T-helper 2 cell treated with Interferon-gamma antibody and Interleukin-4, amounts not matched to agents 100 ng/mL and 5 ng/mL, for 36 hours (primary cell): Measurements from ENCODE around the gene NCOA3. TPM values are rescaled to one million over a fixed set of nuclear protein-coding genes. Genes with fewer than 3 reads are reported as not detected.

Experiments
- intact Hi-C: fragments of 100-400 bp; cut with micrococcal nuclease; formaldehyde crosslinking; loops from one replicate; pipeline ENCODE4 v1.15.1; 2023
- total RNA-seq: library from RNA; stranded (reverse); gene quantifications from 2 replicates; pipeline ENCODE4 v1.2.3, GENCODE V29; 2022

Gene NCOA3
- total RNA-seq, 1 donor from 2014 or later = 104 TPM

DNA sequence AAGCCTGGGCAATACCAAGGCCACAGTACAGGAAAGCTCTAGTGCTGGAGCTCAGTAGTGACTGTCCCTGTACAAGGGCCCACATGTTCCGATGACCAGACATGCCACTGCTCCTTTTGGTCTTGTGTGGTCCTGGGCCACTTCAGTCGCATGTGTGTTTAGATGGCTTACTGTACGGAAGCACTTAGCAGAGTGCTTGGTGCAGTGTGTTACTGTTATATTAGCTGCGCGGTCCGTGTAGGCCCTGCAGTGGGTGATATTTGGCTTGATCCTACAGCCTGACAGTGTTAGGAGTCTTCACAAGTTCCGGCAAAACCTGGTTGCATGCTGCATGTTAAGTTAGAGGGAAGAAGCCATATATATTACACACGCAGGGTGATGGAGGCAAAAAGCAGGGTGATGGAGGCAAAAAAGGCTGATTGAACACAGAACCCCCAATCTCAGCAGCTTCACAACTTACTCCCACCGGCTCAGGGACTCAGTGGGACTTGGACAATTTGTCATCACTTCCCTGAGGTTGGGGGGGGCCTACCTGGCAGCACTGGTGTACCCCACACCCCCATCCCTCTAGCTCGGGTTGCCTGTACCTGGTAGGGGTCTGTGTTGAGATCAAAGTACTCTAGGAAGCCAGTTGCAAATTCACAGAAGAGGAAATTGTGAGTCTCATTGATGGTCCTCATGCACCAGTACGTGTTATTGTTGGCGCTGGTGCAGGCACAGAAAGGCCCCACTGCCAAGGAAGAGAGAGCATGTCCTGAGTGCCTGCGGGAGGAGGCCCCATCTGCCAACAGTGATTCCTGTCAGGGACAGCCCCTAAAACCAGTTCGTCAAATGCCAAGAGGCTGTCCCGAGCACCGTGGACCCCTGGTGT is 161.0 kb downstream of the NCOA3 start:
- intact Hi-C loops = loop anchor here (5.0 kb wide), 1 partner anchor 960 kb away; no protein-coding TSS in a partner anchor

DNA sequence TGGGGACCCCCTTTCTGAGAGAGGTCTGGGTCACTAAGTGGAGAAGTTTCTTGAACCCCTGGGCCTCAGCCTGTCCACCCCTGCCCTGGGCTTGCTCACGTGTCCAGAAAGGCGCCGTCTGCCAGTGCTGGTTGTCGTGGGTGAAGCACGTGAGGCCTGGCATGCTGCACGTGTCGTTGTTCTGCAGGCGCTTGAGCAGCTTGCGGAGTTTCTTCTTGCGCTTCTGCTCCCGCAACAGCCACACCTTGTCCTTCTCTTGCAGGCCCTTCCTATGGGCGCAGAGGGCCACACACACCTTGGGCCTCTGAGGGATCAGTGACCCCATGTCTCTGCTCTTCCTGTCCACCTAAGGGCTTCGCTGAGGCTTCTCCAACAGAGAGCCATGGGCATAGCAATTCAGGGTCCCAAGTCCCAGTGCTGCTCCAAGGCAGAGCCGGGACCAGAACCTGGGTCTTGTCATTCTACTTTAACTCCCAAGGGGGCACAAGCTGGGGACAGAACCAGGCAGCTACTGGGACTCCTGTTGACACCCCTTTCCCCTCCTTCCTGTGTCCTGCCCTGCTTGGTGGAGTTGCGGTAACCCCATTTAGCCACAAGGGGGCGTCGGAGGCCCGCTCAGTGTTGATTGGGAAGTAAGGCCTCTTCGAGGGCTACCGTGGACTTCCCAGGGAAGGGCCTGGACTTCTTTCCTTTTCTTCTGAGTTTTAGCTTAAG is 161.8 kb downstream of the NCOA3 start:
- intact Hi-C loops = loop anchor here (5.0 kb wide), 1 partner anchor 959 kb away; no protein-coding TSS in a partner anchor

DNA sequence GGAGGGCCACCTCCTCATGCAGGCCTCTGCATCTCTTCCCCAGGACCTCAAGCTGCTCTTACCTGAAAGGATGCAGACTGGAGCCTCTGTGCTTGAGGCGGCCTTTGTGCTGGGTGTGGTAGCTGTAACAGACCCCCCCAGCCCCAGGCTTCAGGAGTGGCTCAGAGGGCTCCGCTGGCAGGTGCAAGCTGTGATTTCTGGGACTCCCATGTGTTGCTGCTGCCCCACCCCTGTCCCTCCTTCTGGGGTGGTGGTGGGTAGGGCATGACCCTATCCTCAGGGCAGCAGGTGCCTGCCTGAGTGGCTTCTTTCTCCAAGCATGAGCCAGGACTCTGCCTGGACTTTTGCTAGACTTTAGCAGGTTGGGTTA is 162.4 kb downstream of the NCOA3 start:
- intact Hi-C loops = loop anchor here (5.0 kb wide), 1 partner anchor 958 kb away; no protein-coding TSS in a partner anchor

DNA sequence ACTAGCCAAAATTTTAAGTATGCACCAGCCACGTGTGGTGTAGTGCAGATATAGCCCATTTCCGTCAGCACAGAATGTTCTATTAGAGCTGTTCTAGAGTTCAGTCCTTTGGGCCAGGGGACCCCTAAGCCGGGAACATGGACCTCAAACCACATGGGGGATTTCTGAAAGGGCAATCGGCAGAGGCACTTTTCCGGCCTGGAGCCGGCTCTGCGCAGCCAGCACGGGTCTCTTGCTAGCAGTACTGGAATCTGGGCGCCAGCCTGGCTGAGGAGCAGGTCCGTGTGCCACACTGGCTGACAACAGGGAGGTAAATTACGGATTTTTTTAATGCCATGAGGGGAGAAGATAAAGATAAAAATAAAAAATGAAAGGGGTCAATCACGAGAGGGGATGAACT is 163.1 kb downstream of the NCOA3 start:
- intact Hi-C loops = loop anchor here (5.0 kb wide), 1 partner anchor 958 kb away; no protein-coding TSS in a partner anchor

DNA sequence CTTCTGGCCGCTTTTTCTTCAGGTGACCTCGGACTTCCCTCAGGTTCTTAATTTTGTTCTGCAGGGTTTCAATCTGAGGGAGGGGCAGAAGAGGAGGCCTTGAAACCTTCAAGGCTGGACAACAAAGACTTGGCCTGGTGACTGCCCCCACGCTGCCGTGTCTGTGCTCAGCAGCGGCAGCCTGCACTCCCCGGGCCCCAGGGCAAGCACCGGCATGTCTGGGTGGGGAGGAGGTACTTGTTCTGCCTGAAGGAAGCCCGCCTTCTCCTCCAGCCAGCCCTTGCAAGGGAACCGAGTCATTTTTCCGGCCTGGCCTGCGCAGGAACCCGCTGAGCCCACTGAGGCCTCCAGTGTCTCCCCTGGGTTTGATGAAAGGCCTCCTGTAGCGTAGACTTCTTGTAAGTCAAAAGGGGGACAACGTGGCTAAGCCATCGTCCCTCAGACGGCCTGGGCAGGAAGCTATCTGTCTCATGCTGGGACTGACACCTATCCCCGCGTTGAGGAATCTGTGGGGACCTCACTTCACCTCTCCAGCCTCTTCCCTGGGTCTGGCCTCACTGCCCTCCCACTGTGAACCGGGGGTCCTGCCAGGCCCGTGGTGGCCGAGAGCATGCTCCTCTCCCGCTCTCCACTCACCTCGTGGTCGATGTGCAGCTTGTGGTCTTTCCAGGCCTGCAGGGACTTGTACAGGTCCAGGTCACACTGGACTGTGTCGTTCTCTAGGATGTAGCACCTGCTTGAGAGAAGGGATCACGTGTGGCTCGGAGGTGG is 163.7 kb downstream of the NCOA3 start:
- intact Hi-C loops = no loop called here

DNA sequence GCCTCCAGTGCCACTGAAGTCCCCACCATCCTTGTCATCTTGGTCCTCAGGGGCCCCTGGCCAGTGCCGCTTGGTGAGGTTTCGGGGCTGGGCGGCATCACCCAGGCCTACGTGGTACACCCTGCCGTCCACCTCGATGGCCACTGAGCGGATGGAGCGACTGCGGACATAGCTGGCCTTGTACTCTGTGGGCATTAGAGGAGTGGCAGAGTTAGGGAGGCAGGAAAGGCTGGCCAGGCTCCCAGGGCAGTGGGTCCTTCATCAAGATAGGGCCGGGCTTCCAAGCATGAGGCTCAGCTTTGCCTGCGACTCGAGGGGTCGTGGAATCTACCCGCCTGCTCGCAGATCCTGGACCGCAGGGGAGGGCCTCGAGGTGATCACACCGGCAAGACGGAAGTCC is 164.6 kb downstream of the NCOA3 start:
- intact Hi-C loops = no loop called here

DNA sequence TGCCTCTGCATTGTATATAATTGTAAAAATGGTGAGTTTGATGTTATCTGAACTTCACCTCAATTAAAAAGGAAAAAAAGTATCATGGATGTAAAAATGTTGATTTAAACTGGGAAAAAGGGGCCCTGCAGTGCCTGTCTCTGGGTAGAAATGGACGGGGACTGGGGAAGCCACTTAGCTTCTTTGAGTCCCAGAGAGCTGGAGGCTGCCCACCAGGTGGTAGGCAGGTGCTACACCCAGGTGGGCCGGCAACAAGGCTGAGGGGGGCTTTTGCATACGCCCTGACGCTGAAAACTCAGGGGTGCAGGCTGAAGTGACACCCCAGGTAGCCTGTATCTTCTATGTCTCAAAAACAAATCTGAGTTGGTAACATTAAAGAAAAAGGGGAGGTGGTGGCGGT is 165.4 kb downstream of the NCOA3 start:
- intact Hi-C loops = no loop called here

DNA sequence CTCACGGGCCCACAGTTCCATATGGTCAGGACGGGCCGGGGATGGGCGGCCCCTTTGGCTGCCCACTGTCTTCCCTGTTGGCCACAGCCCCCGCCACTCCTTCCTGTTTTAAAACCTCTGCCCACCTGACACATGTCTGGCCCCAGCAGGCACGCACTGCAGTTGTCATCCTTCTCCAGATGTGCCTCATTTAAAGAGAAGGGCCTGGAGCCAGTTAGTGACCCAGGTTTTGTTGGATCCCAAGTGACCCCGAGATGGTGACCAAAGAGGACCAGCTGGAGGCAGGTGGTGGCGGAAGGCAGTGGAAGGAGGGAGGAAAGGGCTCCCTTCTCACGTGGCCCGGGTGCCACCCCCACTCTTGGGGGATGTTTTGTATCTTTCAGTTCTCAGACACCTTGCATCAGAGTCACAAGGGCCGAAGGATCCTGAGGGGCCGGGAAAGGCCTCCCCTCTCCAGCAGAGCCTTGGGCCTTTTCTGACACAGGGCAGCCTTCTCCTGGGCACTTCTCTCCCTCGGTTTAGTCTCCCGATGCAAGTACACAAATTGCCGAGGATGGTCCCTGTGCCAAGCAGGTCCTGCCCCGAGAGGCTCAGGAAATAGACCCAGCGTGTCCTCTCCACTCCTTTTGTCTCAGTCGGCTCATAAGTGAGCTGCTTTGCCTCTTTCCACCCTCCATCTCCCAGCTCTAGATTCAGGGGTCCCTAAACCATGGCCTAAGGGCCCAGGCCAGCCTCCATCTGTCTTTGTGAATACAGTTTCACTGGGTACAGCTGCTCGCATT is 166.0 kb downstream of the NCOA3 start:
- intact Hi-C loops = no loop called here

DNA sequence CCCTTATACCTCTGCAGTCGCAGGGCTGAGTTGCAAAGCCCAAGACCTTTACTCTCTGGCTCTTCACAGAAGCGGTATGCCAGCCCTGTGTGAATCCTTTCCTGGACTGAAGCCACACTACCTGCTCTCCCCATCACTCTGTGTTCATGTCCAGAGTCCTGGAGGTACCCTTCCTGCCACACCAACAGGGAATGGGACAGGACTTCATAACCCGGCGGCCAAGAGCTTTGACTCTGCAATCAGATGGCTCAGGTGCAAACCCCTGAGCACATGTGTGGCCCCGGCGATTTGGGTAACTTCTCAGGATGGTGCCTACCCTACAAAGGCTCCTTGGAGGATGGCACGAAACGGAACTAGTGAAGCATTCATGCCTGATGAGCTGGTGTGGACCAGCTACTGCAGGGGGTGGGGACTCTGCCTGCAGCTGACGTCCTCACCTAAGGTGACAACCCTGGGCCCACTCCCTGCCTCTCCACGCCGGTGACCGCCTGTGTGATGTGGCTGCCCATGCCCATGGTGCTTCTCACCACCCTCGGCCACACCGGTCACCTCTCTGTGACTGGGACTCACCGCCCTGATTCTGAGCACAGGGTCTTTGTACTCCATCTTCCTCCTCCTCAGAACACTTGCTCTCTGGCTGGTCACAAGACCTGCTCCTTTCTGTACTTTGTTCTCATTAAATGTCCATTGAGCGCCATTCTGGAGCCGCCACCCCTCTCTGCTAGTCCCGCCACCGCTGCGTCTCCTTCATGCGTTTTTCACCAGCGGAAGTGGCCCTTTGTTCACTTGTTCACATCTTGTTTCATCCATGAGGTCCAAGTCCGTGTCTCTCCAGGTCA is 166.8 kb downstream of the NCOA3 start:
- intact Hi-C loops = no loop called here

DNA sequence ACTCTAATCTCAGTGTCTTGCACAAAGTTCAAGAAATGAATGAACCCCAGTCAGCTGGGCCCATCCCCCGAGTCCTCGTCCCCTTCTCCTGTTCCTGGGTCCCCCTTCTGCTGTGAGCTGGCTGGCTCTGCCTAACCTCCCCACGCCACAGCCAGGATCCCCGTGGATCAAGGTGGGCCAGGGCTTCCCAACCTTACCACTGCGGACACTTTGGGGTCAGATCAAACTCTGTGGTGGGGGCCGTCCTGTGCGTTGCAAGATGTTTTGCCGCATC is 167.4 kb downstream of the NCOA3 start:
- intact Hi-C loops = no loop called here

DNA sequence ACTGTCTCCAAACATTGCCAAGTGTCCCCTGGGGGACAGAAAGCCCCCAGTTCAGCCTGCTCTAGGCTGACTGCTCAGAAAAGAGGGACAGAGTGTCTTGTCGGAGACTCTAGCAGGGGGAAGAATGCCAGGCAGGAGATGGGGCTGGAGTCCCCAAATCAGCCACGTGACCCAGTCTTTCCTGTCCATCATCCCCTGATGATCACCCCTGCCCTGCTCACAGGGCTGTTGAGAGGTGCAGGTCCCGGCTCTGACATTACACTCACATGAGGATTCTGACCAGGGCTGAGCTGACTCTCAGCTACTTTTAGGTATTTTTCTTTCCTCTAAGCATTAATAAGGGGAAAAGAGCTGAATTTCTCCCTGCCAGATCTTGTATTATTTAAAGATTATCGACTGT is 167.8 kb downstream of the NCOA3 start:
- intact Hi-C loops = no loop called here

DNA sequence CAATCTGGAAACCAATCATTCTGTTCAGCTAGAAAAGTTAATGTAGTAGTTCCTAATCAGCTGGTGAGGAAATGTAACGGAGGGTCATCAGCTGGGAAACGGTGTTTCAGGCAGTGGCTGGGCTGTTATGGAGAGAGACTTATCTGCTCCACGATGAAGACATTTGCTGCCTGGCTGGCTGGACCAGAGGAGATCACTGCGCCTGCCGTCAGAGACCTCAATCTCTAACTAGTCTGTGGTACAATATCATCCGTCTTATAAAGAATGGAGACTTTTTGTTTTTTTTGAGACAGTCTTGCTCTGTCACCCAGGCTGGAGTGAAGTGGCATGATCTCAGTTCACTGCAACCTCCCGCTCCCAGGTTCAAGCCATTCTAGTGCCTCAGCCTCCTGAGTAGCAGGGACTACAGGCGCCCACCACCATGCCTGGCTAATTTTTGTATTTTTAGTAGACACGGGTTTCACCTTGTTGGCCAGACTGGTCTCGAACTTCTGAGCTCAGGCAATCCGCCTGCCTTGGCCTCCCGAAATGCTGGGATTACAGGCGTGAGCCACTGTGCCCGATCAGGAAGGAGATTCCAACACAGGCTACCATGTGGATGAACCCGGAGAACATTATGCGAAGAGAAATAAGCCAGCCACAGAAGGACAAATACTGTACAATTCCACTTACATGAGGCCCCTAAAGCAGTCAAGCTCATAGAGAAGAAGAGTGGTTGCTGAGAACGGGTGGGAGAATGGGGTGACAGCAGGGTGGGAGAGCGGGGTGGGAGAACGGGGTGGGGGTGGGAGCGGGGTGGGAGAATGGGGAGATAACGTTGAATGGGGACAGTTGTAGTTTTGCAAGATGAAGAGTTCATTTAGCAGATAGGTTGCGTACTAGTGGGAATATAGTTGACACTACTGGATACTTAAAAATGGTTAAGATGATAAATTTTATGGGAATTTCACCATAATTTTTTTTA is 168.5 kb downstream of the NCOA3 start:
- intact Hi-C loops = no loop called here

DNA sequence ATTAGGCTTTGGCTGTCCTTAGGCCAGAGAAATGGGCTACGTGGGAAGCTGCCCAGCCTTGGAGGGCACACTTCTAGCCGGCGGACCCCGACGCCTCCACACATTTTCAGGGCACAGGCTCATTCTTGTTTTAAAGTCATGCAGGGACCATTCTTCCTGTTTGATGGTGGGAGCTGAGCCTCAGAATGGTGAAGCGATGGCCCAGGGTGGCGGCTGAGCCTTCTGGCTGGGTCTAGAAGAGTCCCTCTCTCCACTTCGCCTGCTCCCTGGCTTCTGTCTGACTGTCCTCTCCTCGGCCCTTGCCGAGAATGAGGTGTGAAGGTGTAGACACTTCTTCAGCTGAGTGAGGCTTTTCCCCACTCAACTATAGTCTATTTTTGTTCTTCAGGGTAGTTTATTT is 169.2 kb downstream of the NCOA3 start:
- intact Hi-C loops = no loop called here

DNA sequence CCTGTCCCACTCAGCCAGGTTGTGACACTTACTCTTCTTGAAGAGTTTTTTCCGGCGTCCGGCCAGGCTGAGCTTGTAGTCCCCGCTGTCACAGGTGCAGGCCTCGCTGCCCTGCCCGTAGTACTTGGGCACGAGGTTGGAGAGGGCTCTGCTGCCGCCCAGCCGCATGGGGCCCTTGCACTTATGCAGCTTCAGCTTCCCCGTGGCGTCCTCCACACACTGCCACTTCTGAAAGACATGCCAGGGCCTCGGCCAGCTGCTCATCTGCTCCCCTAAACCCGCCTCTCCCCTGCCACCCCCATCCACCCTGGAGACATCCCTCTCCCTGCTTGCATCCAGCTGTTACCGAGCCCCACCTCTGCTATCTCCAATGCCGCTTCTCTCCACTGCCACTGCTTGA is 170.5 kb downstream of the NCOA3 start:
- intact Hi-C loops = no loop called here

DNA sequence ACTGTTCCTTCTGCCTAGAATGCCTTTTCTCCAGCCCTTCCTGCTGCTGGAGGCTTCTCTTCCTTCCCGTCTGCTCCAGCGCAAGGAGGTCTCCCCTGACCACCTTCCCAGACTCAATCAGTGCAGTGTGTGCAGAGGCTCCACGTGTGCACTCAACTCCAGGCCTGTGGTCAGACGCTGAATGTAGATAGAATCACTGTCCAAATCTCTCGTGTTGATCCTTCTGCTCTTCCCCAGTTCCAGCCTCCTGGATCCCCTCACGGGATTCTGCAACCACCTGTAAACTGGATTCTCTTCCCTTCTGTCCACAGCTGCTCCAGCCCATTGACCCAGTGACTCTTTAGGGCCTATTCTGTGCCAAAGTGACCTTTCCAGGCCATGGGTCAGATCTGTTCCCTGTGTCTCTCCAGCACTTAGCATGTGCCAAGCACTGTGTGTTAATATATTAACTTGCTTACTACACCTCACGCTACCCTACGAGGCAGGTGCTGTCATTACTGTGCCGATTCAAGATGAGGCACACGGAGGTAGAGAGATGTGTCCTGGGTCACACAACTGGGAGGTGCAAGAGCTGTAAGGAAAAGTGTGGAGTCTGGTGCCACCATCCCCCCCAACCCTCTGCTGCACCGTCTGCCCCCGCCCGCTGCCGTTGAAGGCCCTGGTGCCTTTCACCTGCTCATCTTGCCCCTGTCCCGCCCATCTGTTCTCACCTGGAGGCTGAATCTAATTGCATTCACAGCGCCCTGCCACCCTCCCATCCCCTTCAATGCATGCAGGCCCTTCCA is 171.4 kb downstream of the NCOA3 start:
- intact Hi-C loops = no loop called here

DNA sequence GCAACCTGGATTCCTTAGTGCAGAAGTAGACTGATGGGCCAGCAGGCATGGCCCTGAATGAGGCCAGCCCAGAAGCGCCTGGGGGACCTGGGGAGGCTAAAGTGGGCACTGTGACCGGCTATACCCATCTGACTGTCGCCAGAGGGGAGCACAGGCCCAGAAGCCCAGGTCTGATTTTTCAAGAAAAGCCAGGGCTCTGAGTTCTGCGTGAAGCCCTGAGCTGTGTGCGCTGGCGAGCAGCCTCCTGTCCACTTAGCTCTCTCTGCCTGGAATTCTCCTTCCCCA is 171.9 kb downstream of the NCOA3 start:
- intact Hi-C loops = no loop called here

DNA sequence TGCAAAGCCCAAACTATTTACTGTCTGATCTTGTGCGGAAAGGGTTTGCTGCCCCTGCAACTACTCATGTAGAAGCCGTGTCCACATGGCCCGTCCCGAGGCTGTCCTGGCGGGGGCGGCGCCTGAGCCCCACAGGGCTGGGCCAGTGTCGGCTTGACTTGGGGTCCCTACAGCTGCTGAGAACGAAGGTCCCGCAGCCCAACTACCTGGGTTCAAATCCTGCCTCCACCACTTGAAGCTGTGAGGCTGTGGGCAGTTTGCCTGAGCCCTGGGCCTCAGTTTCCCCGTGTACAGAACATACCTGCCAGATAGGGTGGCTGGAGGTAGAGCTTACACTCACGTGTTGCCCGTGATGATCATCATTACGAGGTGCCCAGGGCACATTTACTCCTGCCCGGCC is 172.5 kb downstream of the NCOA3 start:
- intact Hi-C loops = no loop called here

DNA sequence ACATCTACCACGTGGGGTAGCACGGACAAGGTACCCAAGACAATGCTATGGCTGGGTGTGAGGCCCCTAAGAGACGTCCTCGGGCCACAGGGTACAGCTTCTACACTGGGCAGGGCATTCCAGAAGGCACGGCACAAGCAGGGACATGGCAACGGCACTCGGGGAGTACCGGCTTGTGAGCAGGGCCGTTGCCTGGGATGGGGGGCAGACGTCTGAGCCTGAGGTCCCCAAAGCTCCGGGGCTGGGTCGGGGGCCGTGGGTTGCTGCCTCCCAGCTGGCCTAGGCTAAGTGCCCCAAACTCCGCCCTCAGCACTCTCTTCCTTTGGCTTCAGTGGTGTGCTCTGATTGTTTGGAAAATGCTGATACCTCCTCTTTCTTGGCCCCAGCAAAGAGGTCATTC is 173.0 kb downstream of the NCOA3 start:
- intact Hi-C loops = no loop called here
